Stimulated activated CD4-positive, alpha-beta T cell treated with anti-CD3 and anti-CD28 coated beads, Interleukin-2, amount 100 ng/mL, for 4 hours (primary cell): Measurements from ENCODE around the gene CAMK1D.

ENCODE experiments used
- DNase-seq: peaks from one replicate; pipeline ENCODE4 v3.0.0-alpha.2; 2020; ENCODE audit warnings: low read depth

CAMK1D gene

DNA sequence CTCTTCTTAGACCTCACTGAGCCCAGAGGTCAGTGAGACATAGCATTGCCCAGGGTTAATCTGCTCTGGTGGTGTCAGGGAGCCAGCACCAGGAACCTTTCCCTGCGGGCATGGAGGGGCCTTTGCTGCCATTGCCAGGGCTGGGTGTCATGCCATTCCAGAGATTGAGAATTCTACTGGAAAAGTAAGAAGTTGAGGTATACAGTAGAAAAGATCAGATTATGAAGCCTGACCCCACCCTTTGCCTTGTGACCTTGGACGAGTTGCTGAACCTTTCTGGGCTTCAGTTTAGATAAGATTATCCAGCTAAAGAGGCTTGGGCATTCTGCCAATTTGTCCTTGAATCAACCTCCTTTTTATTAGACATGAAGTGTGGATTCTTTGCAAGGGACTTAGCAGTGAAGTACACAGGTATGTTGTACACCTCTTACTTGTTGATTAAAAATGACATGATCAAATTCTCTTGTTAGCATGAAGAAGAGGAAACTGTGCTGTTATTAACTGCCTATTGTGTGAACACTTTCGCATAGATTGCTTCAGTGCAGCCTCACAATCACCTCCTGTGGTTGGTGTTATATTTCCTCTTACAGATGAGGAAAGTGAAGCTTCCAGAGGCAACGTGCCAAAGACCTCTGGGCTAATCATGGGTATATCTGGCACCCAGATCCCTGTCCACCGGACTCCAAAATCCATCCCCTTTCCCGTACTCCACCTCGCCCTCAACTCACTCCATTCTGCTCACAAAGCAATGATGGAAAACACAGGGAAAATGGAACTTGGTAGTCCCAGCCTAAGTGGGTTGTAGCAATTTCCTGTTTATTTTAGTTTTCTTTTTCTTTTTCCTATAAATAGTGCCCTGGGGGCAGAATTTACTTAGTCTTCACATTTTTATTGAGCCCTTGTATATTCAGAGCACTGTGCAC lies 151.3 kb downstream of the CAMK1D start:
- DNase-seq = no peak

DNA sequence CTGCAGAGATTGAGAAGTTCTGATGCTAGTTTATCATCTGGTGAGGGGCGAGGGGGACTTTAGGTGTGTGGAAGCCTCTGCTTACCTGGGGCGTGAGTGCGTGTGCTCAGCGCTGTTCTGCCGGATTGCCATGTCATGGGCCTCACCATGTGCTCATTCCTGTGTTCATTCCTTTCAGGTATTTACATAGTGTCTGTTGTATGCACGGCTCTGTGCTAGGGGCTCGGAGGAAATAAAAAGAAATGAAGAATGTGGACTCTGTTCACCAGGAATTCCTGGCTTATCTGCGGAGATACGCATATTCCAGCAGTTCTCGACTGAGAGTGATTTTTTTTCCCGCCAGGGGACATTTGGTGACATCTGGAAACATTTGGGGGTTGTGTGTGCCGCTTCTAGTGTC lies 152.0 kb downstream of the CAMK1D start:
- DNase-seq = no peak

DNA sequence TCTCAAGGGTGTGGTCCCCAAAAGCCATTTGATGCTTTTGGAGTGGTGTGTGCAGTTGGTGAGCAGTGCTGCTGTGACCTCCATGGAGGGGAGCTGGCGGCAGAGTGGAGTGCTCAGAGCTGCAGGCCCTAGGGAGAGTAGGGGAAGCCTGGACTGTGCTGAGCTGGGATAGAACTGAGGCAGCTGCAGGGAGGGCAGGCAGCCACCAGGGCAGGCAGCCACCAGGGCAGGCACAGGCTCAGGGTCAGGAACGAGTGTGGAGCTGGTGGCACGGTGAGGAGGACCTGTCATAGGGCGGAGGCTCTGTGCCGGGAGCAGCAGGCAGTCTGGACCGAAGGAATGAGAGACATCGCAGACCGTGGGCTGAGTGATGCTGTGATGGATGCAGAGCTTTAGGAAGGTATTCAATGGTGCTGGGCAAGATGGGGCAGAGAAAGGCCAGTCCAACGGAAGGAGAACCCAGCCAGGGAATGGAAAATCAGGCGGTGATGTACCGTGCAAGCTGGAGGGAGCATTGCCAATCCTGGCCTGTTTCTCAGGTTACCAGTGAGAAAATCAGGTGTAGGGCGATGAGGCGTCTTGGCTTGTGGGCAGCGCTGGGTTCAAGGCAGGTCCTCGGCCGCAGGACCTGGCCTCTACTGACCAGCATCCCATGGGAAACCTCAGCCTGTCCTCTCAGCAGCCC lies 152.6 kb downstream of the CAMK1D start:
- no peak for DNase-seq

GRCh38 chr10:12502526-12503274 lies 153.4 kb downstream of the CAMK1D start:
- no peak for DNase-seq

- no peak for DNase-seq
Observed at GRCh38 chr10:12503311-12503710, 154.0 kb downstream of the CAMK1D start.

DNA sequence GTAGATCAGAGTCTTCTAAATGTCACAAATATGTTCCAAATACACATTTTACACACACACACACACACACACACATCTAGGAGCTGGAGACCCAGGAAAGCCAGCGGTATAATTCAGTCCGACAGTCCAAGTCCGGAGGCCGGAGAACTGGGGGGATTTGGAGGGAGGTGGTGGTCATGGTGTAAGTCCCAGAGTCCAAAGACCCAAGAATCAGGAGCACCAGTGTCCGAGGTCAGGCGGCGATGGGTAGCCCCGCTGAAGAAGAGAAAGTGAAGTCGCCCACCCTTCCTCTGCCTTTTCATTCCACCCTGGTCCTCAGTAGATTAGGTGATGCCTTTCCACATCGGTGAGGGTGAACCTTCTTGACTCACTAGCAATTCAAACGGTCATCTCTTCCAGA lies 154.8 kb downstream of the CAMK1D start:
- no peak for DNase-seq

- no peak for DNase-seq
Observed at GRCh38 chr10:12504628-12505027, 155.3 kb downstream of the CAMK1D start.

DNA sequence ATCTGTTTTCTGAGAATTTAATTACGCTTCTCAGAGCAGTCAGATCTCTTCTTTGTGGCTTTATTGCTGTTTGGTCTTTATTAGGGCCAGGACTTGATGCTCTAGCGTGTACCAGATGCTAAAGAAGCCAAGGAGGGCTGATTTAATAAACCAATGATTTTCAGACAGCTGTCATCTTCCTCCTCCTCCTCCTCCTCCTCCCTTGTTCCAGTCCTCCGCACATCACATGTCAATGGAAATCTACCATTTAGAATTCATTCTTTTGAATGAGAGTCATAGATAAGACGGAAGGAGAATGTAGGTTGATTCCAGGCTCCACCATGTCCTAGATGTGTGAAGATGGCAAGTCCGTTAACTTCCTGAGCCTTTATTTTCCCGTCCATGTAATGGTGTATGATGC lies 156.3 kb downstream of the CAMK1D start:
- DNase-seq = no peak

DNA sequence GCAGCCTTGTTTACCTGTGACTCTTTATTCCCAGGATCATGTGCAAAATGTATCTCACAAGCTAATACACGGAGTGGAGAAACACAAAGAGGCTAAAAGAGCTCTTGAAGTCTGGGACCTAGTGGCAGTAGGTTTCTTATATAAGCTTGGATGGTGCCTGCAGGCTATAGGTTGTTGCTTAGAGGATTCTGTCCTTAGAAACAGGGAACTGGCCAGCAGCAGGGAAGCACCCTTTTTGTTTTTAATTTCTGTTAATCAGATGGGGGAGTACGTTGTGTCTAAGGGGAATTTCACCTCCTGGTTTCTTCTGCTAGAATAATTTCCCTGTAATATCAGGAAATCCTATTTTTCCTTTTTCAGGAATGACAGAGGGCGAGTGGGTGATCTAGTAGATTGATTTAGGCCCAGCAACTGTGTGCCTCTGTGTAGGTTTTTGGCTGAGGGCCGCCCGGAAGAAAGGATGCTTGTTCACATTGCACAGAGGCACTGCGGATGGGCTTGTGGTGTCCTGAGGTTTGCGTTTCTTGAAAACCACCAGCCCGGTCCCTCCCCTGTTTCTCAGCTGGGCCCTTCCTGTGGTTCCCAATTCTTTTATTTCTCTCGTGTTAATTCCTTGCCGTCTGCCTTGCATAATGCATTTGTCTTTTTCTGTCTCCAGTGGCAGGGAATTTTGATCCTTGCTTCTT lies 158.0 kb downstream of the CAMK1D start:
- no peak for DNase-seq

DNA sequence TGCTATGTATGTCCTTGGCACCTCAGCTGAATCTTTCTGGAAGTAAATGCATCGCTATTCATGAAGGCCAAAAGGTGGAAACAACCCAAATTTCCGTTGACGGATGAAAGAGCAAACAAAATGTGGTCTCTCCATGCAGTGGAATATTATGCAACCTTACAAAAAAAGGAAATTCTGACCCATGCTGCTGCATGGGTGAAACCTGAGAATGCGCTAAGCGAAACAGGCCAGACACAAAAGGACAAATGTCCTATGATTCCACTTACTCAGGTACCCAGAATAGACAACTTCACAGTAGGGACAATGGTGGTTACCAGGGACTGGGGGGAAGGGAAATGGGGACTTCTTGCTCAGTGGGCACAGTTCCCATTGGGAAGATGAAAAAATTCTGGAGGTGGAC lies 158.8 kb downstream of the CAMK1D start:
- no peak for DNase-seq

- DNase-seq = peak; percentile 6
Observed at GRCh38 chr10:12509016-12509793, 159.9 kb downstream of the CAMK1D start.

DNA sequence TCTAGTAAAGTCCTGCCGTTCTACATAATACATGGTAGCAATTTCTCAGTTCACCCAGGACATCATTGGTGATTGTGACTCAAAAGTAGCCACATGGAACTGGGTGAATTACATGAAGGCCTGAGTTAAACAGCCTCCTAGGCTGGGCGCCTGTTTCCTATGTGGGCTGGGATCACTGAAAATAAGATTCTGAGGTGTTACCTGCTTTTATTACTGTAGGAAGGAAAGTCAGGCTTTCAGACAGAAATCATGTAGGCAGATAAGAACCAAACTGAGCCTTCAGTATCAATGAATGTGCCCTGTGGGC lies 160.4 kb downstream of the CAMK1D start:
- no peak for DNase-seq

GRCh38 chr10:12510501-12510941 lies 161.2 kb downstream of the CAMK1D start:
- no peak for DNase-seq

DNA sequence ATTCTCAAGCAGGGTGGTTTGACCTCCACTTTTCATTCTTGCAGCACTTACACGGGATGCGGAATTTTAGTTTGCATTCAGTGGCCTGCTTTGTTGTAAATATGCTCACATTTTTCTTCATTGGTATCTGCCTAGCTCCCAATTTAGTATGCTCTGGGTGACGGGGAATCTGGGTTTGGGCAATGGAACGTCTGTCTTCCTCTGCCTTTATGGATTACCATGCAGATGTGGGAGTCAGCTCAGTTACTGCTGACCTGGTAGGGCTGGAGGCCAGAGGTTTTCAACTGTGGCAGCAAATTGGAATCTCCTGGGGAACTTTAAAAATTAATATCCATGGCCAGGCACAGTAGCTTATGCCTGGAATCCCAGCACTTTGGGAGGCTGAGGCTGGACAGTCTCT lies 161.6 kb downstream of the CAMK1D start:
- no peak for DNase-seq

- DNase-seq = no peak
Observed at GRCh38 chr10:12511651-12512050, 162.3 kb downstream of the CAMK1D start.

GRCh38 chr10:12512332-12513002 lies 163.1 kb downstream of the CAMK1D start:
- DNase-seq = no peak

GRCh38 chr10:12513003-12513365 lies 163.6 kb downstream of the CAMK1D start:
- no peak for DNase-seq

DNA sequence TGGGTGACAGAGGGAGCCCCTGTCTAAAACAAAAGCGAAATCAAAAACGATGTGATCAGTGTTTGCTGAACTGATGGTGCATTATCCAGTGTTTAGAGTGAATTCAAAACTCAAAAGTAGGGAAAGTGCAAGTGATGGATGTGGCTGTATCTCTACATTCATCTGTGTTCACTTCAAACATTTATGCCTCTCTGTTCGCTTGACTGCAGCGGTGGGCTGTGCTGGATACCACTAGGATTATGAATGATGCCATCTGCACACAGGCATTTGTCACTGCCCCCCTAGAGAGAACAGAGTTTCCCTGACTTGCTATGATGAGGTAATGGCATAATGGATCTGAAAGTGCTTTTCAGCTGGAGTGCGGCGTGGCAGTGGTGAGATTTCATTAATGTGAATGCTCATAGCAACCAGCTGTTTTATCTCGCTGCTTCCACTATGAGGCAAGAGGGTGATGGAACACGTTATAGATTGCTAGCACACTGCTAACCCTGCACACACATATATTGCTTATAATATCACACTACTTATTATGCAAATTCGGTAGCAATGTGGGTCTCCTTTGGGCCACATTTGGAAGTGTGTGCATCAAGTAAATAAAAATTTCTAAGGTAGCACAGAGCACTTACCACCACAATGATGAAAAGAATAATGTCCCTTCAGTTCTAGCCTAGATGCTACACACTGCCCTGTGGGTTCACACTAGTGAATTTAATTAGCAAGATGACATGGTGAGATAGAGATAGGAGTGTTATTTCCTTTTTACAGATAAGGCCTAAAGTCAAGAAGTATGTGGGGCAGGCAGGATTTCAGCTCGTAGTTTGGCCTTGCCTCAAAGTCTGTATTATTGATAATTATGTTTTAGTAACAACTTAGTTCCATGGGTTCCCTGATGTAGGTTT lies 164.7 kb downstream of the CAMK1D start:
- DNase-seq = no peak

DNA sequence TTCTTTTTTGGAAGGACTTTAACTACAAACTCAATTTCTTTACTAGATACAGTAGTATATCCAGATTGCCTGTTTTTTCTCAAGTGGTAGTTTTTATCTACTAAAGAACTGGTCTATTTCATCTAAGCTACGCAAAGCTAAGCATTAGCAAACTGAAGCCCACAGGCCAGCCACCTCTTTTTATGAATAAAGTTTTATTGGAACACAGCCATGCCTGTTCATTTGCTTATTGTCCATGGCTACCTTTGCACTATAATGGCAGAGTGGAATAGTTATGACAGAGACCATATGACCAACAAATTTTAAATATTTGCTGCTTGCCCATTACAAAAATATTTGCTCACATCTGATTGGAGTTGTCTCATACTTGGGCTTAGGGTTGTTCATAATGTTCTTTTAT lies 168.7 kb downstream of the CAMK1D start:
- no peak for DNase-seq

GRCh38 chr10:12521423-12521822 lies 172.1 kb downstream of the CAMK1D start:
- no peak for DNase-seq
